Epithelial cell of proximal tubule (primary cell): ENCODE results near the gene MYZAP. TPM values are rescaled to one million over a fixed set of nuclear protein-coding genes. Genes with fewer than 3 reads are reported as not detected.

Experiments used
- DNase-seq: peaks from one replicate; pipeline ENCODE4 v3.0.0-alpha.2; 2011; ENCODE audit warnings: low read depth
- H3K4me3 ChIP-seq: 2 replicates; pipeline ENCODE4 v1.5.1; 2011; ENCODE audit warnings: low read depth, mild to moderate bottlenecking, low read length
- total RNA-seq: library from RNA; depleted of rRNA; stranded (reverse); fragments of >200 nt; gene quantifications from 2 replicates; pipeline ENCODE4 v1.2.3, GENCODE V29; 2015
- TF ChIP-seq, protein P1 (sequence below): conservative IDR thresholded peaks from 2 replicates; pipeline ENCODE4 v1.5.1; 2012; ENCODE audit warnings: low read depth, mild to moderate bottlenecking, low read length

Gene MYZAP
- 0.06 and 0.14 TPM in 2 replicates for total RNA-seq

DNA sequence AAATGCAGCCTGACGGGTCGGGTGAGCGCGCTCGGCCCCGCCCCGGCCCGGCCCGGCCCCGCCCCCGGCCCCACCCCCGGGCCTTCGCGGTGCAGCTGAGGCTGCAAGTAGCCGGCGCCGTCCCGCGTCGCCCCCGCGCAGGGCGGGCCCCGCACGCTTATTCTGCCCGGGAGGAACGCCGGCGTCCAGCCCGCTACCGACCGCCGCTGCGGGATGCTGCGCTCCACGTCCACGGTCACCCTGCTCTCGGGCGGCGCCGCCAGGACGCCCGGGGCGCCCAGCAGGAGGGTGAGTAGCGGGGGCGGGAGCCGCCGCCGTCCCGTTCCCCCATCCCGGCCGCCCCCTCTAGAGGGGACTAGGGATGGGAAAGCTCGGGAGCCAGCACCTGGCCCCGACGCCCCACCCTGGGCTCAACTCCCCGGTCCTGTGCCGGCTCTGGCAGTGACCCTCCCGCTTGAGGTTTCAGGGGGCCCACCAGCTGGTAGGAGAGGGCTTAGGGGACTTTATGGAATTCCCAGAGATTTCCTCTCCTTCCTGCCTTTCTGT lies at the start of gene MYZAP:
TSS of gene MYZAP (plus strand) at position 83 of the 546 bp plus-strand sequence. CDS start at position 214, 131 bp downstream.
- TF ChIP-seq, protein P1, sequence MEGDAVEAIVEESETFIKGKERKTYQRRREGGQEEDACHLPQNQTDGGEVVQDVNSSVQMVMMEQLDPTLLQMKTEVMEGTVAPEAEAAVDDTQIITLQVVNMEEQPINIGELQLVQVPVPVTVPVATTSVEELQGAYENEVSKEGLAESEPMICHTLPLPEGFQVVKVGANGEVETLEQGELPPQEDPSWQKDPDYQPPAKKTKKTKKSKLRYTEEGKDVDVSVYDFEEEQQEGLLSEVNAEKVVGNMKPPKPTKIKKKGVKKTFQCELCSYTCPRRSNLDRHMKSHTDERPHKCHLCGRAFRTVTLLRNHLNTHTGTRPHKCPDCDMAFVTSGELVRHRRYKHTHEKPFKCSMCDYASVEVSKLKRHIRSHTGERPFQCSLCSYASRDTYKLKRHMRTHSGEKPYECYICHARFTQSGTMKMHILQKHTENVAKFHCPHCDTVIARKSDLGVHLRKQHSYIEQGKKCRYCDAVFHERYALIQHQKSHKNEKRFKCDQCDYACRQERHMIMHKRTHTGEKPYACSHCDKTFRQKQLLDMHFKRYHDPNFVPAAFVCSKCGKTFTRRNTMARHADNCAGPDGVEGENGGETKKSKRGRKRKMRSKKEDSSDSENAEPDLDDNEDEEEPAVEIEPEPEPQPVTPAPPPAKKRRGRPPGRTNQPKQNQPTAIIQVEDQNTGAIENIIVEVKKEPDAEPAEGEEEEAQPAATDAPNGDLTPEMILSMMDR, result no peak
- peak within 1 kb of the TSS; percentile 45 for H3K4me3 ChIP-seq
- DNase-seq, result no peak

DNA sequence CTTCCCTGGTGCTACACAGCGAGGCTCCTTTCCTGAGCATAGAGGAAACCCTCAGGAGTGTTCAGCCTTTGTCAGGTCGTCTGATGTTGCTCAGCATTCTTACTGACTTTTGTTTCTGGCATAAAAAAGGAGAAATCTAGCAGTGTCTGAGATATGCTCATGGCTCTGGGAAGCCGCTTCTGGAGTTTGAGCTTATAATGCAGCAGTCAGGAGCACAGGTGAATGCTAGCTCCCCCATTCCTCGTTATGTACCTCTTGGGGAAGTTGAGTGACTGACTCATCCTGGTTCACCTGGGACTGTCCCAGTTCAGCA lies 49.2 kb upstream of the MYZAP start:
- no peak overlapping the region for H3K4me3 ChIP-seq
- DNase-seq, result no peak
- TF ChIP-seq, protein P1, result no peak

GRCh38 chr15:57544848-57545480 lies 46.7 kb upstream of the MYZAP start:
- no peak for DNase-seq
- H3K4me3 ChIP-seq, result no peak overlapping the region
- TF ChIP-seq, protein P1, result no peak

DNA sequence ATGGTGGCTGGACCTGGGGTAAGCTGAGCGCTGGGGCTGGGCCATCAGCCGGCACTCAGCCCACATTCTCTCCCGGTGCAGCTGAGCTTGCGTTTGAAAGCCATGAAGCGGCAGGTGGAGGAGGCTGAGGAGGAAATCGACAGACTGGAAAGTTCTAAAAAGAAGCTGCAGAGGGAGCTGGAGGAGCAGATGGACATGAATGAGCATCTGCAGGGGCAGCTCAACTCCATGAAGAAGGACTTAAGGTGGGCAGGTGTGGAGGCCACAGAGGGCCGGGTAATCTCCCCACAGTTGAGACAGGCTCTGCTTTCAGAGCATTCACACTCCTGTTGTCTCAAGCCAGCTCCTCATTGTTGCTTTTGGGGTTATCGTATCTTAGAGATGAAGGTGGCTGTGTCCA lies 45.7 kb upstream of the MYZAP start:
- H3K4me3 ChIP-seq, result no peak overlapping the region
- TF ChIP-seq, protein P1, result no peak
- DNase-seq, result no peak

- TF ChIP-seq, protein P1, result no peak
- H3K4me3 ChIP-seq, result no peak overlapping the region
- no peak for DNase-seq
Measured at GRCh38 chr15:57547243-57547755, 44.4 kb upstream of the MYZAP start.

GRCh38 chr15:57548351-57548750 lies 43.4 kb upstream of the MYZAP start:
- TF ChIP-seq, protein P1, result no peak
- DNase-seq, result no peak
- no peak overlapping the region for H3K4me3 ChIP-seq

- TF ChIP-seq, protein P1, result no peak
- no peak overlapping the region for H3K4me3 ChIP-seq
- no peak for DNase-seq
Measured at GRCh38 chr15:57548835-57549234, 42.9 kb upstream of the MYZAP start.
